Activated B cell treated with CpG ODN at 0.5 μM for 24 hours (primary cell): Measurements from ENCODE around the gene DST. TPM values are rescaled to one million over a fixed set of nuclear protein-coding genes. Genes with fewer than 3 reads are reported as not detected.

Experiments
- ATAC-seq: fragments of 200-7000 bp; cut with Tn5 transposase; one replicate; pipeline ENCODE4 v1.10.0; 2021; ENCODE audit warnings: low read depth, mild to moderate bottlenecking, moderate library complexity
- CTCF ChIA-PET: fragments of 350-600 bp; sonication (Branson Sonifier 250); formaldehyde crosslinking; loops from one replicate; lab custom pipeline; 2021; ENCODE audit warnings: antibody characterized with exemption; lab: Charles Lee
- POLR2A ChIA-PET: fragments of 350-600 bp; sonication (Branson Sonifier 250); formaldehyde crosslinking; loops from one replicate; lab custom pipeline; 2021; ENCODE audit warnings: antibody characterized with exemption; lab: Charles Lee
- DNase-seq: peaks from one replicate; pipeline ENCODE4 v3.0.0; 2022
- H3K27ac Mint-ChIP-seq: one replicate; pipeline ENCODE4 v1.8.0; 2020; ENCODE audit warnings: mixed read lengths
- H3K27me3 Mint-ChIP-seq: one replicate; pipeline ENCODE4 v1.8.0; 2021; ENCODE audit warnings: mixed read lengths
- H3K36me3 Mint-ChIP-seq: one replicate; pipeline ENCODE4 v1.8.0; 2021; ENCODE audit warnings: low read depth, mixed read lengths
- H3K4me1 Mint-ChIP-seq: one replicate; pipeline ENCODE4 v1.8.0; 2021; ENCODE audit warnings: mixed read lengths
- H3K4me3 Mint-ChIP-seq: one replicate; pipeline ENCODE4 v1.8.0; 2020; ENCODE audit warnings: mild to moderate bottlenecking, mixed read lengths
- H3K9me3 Mint-ChIP-seq: one replicate; pipeline ENCODE4 v1.8.0; 2020; ENCODE audit warnings: mixed read lengths
- CTCF ChIP-seq: fragments of 200-600 bp; IDR thresholded peaks from one replicate; pipeline ENCODE4 v1.8.0; 2022; ENCODE audit warnings: antibody characterized with exemption, mild to moderate bottlenecking
- intact Hi-C: fragments of 100-400 bp; cut with micrococcal nuclease; formaldehyde crosslinking; loops from one replicate; pipeline ENCODE4 v1.15.1; 2024
- total RNA-seq: library from RNA; stranded (reverse); gene quantifications from 2 replicates; pipeline ENCODE4 v1.2.3, GENCODE V29; 2022

The DST gene
- total RNA-seq, 1 donor from 2014 or later = 1.3 TPM

GRCh38 chr6:56408976-56409375 lies 233.7 kb downstream of the DST start:
- intact Hi-C loops = no loop called here
- H3K9me3 Mint-ChIP-seq = no peaks in the 10 kb centered on the region
- H3K36me3 Mint-ChIP-seq = no peaks in the 10 kb centered on the region
- no peak overlapping the region for H3K4me3 Mint-ChIP-seq
- no peaks in the 10 kb centered on the region for H3K27me3 Mint-ChIP-seq
- no peak overlapping the region for H3K27ac Mint-ChIP-seq
- no peaks in the 10 kb centered on the region for H3K4me1 Mint-ChIP-seq
- no peak for TF ChIP-seq CTCF
- POLR2A ChIA-PET = no interaction called here
- CTCF ChIA-PET = no interaction called here
- DNase-seq (no peak), ATAC-seq (no peak)
